ENCODE data around the gene OSBPL2.

The OSBPL2 gene

GRCh38 chr20:62304331-62305148, 66.2 kb downstream of the OSBPL2 start:
- in situ Hi-C loops (cut with MboI; ENCODE audit: low pct_unique_long_range_greater_than_20kb, low sequenced_read_pairs), result no loop called here
- DNase-seq, result no peak

GRCh38 chr20:62305149-62305764, 66.9 kb downstream of the OSBPL2 start:
- in situ Hi-C loops (cut with MboI; ENCODE audit: low pct_unique_long_range_greater_than_20kb, low sequenced_read_pairs), result no loop called here
- DNase-seq, result peak; percentile 24

GRCh38 chr20:62305765-62306413, 67.6 kb downstream of the OSBPL2 start:
- in situ Hi-C loops (cut with MboI; ENCODE audit: low pct_unique_long_range_greater_than_20kb, low sequenced_read_pairs), result no loop called here
- DNase-seq, result no peak

- no peak for DNase-seq
- in situ Hi-C loops (cut with MboI; ENCODE audit: low pct_unique_long_range_greater_than_20kb, low sequenced_read_pairs), result no loop called here
Measured at GRCh38 chr20:62306414-62307187, 68.3 kb downstream of the OSBPL2 start.

GRCh38 chr20:62307226-62308101, 69.1 kb downstream of the OSBPL2 start:
- DNase-seq, result no peak
- in situ Hi-C loops (cut with MboI; ENCODE audit: low pct_unique_long_range_greater_than_20kb, low sequenced_read_pairs), result no loop called here

- DNase-seq, result no peak
- in situ Hi-C loops (cut with MboI; ENCODE audit: low pct_unique_long_range_greater_than_20kb, low sequenced_read_pairs), result no loop called here
Measured at GRCh38 chr20:62308102-62308822, 69.9 kb downstream of the OSBPL2 start.

- DNase-seq, result no peak
- in situ Hi-C loops (cut with MboI; ENCODE audit: low pct_unique_long_range_greater_than_20kb, low sequenced_read_pairs), result no loop called here
Measured at GRCh38 chr20:62309198-62309944, 71.0 kb downstream of the OSBPL2 start.

- no peak for DNase-seq
- in situ Hi-C loops (cut with MboI; ENCODE audit: low pct_unique_long_range_greater_than_20kb, low sequenced_read_pairs), result no loop called here
Measured at GRCh38 chr20:62309947-62310756, 71.8 kb downstream of the OSBPL2 start.

GRCh38 chr20:62310757-62311121, 72.4 kb downstream of the OSBPL2 start:
- in situ Hi-C loops (cut with MboI; ENCODE audit: low pct_unique_long_range_greater_than_20kb, low sequenced_read_pairs), result no loop called here
- no peak for DNase-seq

GRCh38 chr20:62311150-62311549, 72.8 kb downstream of the OSBPL2 start:
- in situ Hi-C loops (cut with MboI; ENCODE audit: low pct_unique_long_range_greater_than_20kb, low sequenced_read_pairs), result no loop called here
- DNase-seq, result no peak

GRCh38 chr20:62311832-62312661, 73.7 kb downstream of the OSBPL2 start:
- no peak for DNase-seq
- in situ Hi-C loops (cut with MboI; ENCODE audit: low pct_unique_long_range_greater_than_20kb, low sequenced_read_pairs), result no loop called here

- in situ Hi-C loops (cut with MboI; ENCODE audit: low pct_unique_long_range_greater_than_20kb, low sequenced_read_pairs), result no loop called here
Measured at GRCh38 chr20:62312662-62312977, 74.3 kb downstream of the OSBPL2 start.

GRCh38 chr20:62313021-62313420, 74.7 kb downstream of the OSBPL2 start:
- no peak for DNase-seq
- in situ Hi-C loops (cut with MboI; ENCODE audit: low pct_unique_long_range_greater_than_20kb, low sequenced_read_pairs), result no loop called here

More at GRCh38 chr20:62312662-62312977, 74.3 kb downstream of the OSBPL2 start:
- DNase-seq, result no peak

GRCh38 chr20:62313460-62314338, 75.4 kb downstream of the OSBPL2 start:
- DNase-seq, result no peak
- in situ Hi-C loops (cut with MboI; ENCODE audit: low pct_unique_long_range_greater_than_20kb, low sequenced_read_pairs), result no loop called here

GRCh38 chr20:62314339-62314638, 76.0 kb downstream of the OSBPL2 start:
- in situ Hi-C loops (cut with MboI; ENCODE audit: low pct_unique_long_range_greater_than_20kb, low sequenced_read_pairs), result no loop called here
- no peak for DNase-seq

All from KBM-7 (cell line).